ENCODE results near the gene CCDC92. TPM values are rescaled to one million over a fixed set of nuclear protein-coding genes. Genes with fewer than 3 reads are reported as not detected.

Gene CCDC92
- total RNA-seq, 4 donors from 2014 or later: 23.1 to 33.3 (median 30.9) TPM

- DNase-seq: no peak
- Histone ChIP-seq H3K4me3 (no peak overlapping the region), H3K9me3 (no peaks in the 10 kb centered on the region), H3K27ac (no peak overlapping the region), H3K27me3 (no peaks in the 10 kb centered on the region), H3K36me3 (peaks cover 0 to 3% (median under 1%) of the 10 kb centered on the region in 3 donors), H3K4me1 (no peaks in the 10 kb centered on the region)
- TF ChIP-seq CTCF (IDR thresholded peaks at IDR 0.05) (no peak), POLR2A (IDR thresholded peaks at IDR 0.05) (no peak)
Measured at GRCh38 chr12:124018539-124018938, 45.9 kb upstream of the CCDC92 start.

- DNase-seq: no peak
Measured at GRCh38 chr12:124017064-124017463, 44.4 kb upstream of the CCDC92 start.

GRCh38 chr12:124015494-124016461 lies 43.1 kb upstream of the CCDC92 start:
- H3K4me3 ChIP-seq: no peak overlapping the region
- no peaks in the 10 kb centered on the region for H3K9me3 ChIP-seq
- no peaks in the 10 kb centered on the region for H3K27me3 ChIP-seq
- peak overlapping the region in 1 of 4 donors; percentile 47 for H3K27ac ChIP-seq
- peak in 1 of 3 donors; percentile 62 for DNase-seq
- TF ChIP-seq CTCF (IDR thresholded peaks at IDR 0.05) (no peak), POLR2A (IDR thresholded peaks at IDR 0.05) (no peak)
- H3K36me3 ChIP-seq: peaks cover 0 to 27% (median 3%) of the 10 kb centered on the region in 3 donors
- no peaks in the 10 kb centered on the region for H3K4me1 ChIP-seq

More at GRCh38 chr12:124017064-124017463, 44.4 kb upstream of the CCDC92 start:
- Histone ChIP-seq H3K9me3 (no peaks in the 10 kb centered on the region), H3K4me1 (no peaks in the 10 kb centered on the region), H3K27ac (no peak overlapping the region), H3K27me3 (no peaks in the 10 kb centered on the region), H3K36me3 (peaks cover 0 to 15% (median 3%) of the 10 kb centered on the region in 3 donors), H3K4me3 (no peak overlapping the region)
- TF ChIP-seq CTCF (IDR thresholded peaks at IDR 0.05) (no peak), POLR2A (IDR thresholded peaks at IDR 0.05) (no peak)

GRCh38 chr12:124013073-124013472 lies 40.4 kb upstream of the CCDC92 start:
- no peak overlapping the region for H3K4me3 ChIP-seq
- DNase-seq: no peak
- H3K36me3 ChIP-seq: peaks cover 0 to 40% (median 3%) of the 10 kb centered on the region in 3 donors
- no peak for TF ChIP-seq POLR2A (IDR thresholded peaks at IDR 0.05)
- TF ChIP-seq CTCF (IDR thresholded peaks at IDR 0.05): no peak
- H3K27me3 ChIP-seq: no peaks in the 10 kb centered on the region
- no peaks in the 10 kb centered on the region for H3K4me1 ChIP-seq
- H3K27ac ChIP-seq: no peak overlapping the region
- no peaks in the 10 kb centered on the region for H3K9me3 ChIP-seq

GRCh38 chr12:124011435-124012115 lies 38.9 kb upstream of the CCDC92 start:
- Histone ChIP-seq H3K27ac (no peak overlapping the region), H3K4me3 (no peak overlapping the region), H3K4me1 (no peaks in the 10 kb centered on the region), H3K27me3 (no peaks in the 10 kb centered on the region), H3K9me3 (no peaks in the 10 kb centered on the region), H3K36me3 (peaks cover 0 to 47% (median 3%) of the 10 kb centered on the region in 3 donors)
- DNase-seq: no peak
- TF ChIP-seq CTCF (IDR thresholded peaks at IDR 0.05): no peak
- no peak for TF ChIP-seq POLR2A (IDR thresholded peaks at IDR 0.05)
